Retina (tissue), 1 donor: ENCODE data around the gene SLC17A9.
A peak's percentile ranks its signal among the peaks of the same experiment; 100 is the strongest.

ENCODE experiments used
- DNase-seq: peaks from one replicate; pipeline ENCODE4 v3.0.0-alpha.2; 2016

SLC17A9 gene

DNA sequence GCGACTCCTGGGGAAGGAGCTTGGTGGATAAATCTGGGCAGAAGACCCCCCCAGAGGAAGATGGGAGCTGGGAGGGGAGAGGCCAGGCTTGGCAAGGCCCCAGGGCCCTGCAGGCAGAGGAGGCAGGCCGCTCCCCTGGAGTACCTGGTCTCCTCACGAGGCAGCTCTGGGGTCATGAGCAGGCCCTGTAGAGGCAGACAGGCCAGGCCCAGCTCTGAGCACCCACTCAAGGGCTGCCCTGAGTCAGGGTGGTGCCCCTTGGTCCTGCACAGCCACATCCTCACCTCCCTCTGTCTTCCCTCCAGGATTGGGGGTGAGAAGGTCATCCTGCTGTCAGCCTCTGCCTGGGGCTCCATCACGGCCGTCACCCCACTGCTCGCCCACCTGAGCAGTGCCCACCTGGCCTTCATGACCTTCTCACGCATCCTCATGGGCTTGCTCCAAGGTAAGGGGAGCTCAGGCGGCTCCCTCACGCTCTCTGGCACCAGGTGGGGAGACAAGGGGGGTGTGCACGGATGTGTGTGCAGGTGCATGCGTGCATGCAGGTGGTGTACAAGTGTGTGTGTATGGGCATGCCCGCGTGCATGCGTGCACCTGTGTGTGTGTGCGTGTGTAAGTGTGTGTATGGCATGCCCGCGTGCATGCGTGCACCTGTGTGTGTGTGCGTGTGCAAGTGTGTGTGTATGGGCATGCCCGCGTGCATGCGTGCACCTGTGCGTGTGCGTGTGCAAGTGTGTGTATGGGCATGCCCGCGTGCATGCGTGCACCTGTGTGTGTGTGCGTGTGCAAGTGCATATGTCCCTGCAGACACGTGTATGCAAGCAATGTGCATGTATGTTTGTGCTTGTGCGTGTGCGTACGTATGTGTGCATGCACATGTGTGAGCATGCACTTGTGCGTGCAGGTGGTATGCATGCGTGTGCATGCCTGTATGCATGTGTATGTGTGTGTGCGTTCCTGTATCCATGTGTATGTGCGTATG lies 4.9 kb downstream of the SLC17A9 start:
- DNase-seq: no peak

DNA sequence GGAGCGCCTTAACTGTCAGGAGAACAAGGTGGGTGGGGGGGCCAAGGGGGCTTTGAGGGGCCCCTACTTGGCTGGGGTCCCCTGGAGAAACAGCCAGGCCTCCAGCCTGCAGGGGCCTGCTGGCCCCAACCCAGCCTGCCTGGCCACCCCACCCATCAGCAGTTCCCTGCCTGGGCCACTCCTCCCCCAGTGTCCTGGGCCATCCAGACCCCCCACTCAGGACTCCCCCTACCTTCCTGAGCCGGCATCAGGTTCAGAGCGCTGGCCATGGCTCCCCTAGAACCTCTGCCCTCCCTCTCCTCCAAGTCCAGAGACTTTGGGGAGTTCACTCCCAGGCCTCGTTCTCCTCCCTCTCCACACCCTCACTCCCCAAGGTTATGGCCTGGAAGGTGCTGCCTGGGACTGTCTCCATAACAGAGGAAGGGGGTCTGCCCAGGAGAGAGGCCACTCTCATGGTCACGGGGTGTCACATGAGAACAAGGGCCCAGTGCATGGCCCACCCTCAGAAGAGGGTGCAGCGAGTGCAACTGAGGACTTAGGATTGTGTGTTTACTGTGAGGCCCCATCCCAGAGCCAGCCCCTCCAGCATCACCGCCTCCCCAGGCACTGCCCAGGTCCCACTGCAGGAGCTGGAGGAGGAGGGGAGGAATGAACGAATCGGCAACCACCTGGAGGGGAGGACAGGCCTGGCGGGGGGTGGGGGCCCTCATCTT lies 6.0 kb downstream of the SLC17A9 start:
- DNase-seq: no peak

DNA sequence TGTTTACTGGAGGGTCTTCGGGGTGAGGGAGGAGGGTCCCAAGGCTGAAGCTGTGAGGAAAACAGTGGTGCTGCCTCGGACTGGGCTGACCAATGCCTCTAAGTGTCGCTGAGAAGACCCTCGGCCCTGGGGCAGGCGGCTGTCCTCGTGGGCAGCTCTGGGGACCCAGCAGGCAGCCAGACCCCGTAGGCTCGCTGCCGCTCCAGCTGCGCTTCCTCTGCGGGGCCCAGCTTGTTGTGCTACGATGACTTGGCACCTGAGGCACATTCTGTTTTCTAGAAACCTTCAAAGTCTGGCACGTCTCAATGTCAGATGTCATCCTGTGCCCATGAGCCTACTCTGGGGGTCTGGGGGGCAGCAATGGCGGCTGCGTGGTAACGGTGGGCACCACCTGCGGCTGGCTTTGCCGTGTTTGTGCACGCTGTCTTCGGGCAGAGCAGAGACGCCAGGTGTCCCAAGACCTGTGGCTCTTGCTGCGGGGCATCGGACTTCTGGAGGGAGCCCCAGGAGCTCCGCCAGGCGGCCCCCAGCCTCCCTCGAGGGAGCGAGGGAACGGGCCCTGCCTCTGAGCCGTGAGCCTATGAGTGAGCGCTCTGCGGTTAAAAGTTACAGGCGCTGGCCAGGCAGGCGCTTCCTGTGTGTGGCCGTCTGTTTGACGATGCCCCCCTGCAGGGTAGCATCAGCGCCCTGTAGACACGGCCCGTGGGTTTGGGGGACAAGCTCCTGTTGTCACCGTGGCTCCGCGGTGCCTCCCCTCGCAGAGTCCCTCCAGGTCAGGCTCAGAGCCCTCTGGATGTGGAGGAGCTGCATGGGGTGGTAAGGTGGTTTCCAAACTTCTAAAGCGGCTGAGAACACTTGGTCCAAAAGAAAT lies 6.8 kb downstream of the SLC17A9 start:
- no peak for DNase-seq

DNA sequence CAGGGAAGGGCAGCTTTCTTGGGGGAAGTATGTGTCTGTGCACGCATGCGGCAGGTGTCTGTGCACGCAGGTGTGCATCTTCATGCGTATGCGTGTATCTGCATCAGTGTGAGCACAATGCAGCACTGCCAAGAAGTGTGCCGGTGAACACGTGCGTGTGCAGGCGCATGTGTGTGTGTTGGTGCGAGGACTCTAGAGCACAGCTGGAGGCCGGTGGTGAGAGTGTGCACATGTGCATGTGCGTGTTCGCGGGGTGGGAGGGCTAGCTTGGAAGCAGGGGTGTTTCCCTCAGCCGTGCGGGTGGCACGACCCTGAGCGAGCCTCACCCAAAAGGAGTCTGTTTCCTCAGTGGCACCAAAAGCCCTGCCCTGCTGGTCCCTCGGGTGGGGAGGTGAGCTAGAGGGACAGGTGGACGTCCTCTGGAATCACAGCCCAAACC lies 7.5 kb downstream of the SLC17A9 start:
- no peak for DNase-seq

DNA sequence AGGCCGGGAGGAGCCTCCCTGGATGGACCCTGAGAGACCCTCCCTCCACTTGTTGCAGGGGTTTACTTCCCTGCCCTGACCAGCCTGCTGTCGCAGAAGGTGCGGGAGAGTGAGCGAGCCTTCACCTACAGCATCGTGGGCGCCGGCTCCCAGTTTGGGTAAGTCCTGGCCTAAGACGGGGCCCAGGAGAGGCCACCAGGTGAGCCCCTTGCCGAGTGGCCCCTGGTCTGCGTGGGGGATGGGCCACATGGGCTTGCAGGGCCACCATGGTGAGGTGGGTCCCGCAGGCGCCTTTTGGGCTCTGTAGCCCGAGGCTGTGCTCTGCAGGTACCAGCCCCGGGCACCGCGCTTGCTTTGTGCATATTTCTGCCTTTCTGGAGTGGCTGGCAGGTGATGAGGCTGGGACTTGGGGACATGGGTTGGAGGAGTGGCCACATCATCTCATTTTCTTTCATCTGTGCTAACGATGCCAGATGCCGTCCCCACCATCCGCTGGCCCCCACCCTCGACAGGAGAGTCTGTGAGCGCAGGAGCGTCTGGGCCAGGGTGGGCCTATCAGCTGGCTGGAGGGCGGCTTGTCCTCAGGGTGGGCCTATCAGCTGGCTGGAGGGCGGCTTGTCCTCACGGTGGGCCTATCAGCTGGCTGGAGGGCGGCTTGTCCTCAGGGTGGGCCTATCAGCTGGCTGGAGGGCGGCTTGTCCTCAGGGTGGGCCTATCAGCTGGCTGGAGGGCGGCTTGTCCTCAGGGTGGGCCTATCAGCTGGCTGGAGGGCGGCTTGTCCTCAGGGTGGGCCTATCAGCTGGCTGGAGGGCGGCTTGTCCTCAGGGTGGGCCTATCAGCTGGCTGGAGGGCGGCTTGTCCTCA lies 8.2 kb downstream of the SLC17A9 start:
- DNase-seq: peak; percentile 30

DNA sequence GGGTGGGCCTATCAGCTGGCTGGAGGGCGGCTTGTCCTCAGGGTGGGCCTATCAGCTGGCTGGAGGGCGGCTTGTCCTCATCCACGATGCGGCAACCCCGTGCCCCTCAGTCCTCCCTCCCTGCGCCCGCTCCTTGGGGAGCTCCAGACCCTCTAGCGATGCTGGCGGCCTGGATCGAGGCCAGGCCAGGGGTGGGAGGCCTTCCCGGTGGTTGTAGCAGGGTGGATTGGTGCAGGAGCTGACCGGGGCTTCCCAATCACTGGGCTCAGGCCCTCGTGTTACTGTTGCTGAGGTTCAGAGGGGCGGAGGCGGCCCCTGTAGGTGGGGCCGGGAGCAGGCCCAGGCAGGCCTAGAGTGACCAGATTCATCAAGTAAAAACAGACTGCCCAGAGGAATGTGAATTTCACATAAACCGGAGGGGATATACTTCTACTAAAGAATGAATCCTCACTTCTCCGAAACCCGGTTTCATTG lies 8.8 kb downstream of the SLC17A9 start:
- DNase-seq: peak; percentile 37

DNA sequence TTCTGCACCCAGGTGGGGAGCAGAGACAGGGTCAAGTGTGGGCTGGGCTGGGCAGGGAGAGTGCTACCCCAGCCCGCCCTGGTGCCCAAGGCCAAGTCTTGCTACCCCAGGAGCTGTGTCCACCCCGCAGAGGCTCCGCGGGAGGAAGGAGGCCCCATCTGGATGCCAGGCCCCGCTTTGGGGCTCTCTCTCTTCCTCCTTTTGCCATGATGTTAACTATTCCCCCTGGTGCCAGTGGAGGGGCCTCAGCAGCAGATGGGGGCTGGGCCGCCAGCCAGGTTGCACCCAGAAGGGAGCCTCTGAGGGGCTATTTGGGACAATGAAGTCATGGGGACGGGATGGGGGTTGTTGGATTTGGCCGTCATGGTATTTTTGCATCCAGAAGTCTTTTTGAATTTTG lies 9.3 kb downstream of the SLC17A9 start:
- DNase-seq: no peak

DNA sequence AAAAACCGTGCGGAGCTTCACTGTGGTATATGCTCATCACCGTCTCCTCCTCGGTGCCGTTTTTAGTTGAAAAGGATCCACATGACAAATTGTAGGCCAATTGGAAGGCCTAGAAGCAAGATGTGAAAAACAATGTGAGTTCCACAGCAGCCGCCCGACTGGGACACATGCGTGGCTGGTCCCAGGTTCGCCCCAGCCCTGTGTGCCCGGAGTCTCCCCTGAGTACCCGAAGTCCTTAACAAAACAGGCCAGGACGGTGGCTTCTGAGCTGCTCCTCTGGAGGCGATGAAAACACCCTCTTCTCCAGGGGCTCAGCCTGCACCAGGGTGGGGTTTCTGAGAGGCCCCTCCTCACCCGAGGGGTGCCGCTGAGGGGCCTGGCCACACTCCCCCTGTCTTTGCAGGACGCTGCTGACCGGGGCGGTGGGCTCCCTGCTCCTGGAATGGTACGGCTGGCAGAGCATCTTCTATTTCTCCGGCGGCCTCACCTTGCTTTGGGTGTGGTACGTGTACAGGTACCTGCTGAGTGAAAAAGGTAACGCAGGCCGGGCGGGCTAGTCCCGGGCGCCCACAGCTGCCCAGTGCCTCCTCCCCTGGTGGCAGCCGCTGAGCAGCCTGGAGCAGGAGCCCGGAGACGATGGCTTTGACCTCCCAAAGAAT lies 9.8 kb downstream of the SLC17A9 start:
- peak; percentile 1 for DNase-seq

DNA sequence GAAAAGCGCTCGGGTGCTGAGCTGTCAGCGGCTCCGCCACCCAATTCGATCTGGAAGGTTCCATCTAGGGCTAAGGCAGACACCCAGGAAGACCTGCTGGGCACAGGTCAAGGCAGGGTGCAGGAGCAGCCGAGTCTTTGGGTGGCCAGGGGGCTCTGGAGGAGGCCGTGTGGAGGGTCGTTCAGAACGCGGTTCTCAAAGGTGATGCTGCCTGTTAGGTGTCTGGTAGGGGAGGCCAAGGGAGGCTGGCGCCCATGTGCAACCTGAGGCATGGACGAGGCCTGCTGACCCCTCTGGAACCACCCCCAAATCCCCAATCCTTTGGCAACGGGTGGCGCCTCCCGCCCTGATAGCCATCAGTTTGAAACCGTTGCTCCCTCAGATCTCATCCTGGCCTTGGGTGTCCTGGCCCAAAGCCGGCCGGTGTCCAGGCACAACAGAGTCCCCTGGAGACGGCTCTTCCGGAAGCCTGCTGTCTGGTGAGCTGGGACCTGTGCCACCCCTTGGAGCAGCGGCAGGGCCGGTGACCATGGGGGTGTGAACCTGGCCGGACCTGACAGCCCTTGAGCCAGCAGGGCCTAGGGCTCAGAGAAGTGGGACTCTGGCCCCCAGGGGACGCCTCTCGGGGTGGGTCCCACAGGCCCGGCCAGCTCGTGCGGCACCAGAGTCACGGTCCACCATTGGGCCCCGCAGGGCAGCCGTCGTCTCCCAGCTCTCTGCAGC lies 10.5 kb downstream of the SLC17A9 start:
- peak; percentile 1 for DNase-seq

DNA sequence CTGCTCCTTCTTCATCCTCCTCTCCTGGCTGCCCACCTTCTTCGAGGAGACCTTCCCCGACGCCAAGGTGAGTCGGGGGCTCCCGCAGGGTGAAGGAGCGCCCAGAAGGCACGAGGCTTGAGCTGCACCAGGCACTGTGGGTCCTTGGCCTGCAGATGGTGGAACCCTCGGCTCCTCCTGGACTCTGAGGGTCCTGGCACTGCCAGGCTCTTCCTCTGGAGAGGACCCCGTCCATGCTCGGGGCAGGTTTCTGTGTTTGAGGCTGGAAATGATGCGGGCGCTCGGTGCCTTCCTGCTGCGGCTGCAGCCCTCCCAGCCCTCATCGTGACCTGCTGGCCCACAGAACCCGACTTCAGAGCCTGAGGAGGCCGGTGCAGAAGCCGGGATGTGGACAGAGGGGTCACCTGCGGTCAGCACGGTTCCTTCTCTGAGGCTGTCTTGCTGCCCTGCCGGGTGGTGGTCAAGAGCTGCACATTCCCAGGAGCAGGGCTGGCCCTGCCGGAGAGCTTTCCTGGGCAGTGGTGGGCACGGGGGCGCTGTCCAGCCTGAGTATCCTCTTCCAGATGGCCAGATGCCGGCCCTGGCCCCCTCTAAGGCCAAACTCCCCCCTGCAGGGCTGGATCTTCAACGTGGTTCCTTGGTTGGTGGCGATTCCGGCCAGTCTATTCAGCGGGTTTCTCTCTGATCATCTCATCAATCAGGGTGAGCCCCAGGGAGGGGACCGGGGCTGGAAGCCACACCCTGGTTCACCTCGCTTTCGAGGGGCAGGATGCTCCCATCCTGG lies 11.3 kb downstream of the SLC17A9 start:
- peak; percentile 0 for DNase-seq

DNA sequence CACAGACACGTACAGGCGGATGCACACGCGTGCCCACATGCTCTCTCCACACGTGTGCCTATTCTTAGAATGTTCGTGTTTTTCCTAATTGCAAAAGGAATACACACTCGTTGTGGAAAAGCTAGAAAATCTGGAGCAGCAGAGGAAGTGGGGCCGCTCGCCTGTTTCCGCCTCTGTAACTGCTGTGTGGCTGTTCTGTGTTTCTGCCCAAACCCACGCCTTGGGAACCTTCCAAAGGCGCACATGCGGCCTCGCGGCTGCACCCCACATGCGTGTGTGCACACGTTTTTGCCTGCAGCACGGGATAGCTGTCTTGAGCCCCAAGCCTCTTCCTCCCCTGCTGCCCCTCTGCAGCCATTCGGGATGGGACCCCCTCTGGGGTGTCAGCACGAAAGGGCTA lies 12.2 kb downstream of the SLC17A9 start:
- DNase-seq: peak; percentile 1

DNA sequence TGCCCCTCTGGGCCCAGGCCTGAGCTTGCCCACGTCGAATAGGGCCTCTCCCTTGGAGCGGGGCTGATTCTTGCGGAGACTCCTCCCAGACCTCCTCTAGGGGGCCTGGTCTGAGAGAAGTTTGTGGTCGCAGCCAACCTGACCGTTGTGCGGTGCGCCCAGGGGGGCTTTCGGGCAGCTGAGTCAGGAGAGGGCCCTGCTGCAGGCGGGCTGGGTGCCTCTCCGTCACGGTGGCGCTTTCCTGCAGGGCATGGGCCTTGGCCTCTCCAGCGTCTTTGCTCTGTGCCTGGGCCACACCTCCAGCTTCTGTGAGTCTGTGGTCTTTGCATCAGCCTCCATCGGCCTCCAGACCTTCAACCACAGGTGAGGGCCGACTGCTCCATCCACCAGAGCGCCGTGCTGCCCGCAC lies 12.9 kb downstream of the SLC17A9 start:
- no peak for DNase-seq

DNA sequence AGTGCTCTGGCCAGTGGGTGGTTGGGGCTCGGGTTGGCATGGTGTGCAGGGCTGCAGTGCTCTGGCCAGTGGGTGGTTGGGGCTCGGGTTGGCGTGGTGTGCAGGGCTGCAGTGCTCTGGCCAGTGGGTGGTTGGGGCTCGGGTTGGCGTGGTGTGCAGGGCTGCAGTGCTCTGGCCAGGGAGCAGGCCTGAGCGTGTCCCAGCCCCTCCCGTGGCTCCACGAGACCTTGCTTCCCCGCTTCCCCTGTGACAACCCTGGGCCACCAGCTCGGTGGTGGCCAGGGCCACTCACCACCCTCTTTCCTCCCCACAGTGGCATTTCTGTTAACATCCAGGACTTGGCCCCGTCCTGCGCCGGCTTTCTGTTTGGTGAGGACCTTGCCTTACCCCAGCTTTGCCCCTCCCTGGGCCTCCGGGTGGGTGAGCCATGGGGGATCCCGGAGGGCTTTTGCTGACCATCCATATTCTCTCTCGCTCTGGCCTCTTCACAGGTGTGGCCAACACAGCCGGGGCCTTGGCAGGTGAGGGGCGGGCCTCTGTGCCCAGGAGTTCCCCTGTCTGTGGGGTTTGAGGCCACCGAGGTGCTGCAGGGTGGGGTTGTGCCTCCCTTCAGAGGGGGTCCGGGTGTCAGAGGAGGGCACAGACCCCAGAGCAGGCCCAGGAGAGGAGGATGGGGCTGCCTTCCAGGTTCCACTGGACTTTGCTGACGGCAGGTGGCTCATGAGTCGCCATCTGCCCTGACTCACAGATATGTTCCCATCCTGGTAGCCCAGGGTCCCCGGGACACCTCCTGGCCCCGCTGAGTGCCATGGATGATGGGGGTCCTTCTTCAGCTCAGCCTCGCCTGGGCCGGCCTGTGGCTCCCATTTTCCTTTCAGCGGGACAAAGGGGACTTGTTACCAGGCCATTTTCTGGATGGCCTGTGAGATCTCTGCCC lies 14.0 kb downstream of the SLC17A9 start:
- peak; percentile 1 for DNase-seq

DNA sequence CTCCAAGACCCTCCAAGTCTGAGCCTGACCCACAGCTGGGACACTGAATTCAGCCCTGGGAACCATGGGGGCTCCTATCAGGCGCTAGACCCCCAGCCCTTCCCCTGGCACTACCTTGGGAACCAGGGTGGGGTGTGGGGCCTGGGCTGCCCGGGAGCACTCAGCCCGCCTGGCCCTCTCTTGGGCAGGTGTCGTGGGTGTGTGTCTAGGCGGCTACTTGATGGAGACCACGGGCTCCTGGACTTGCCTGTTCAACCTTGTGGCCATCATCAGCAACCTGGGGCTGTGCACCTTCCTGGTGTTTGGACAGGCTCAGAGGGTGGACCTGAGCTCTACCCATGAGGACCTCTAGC lies 14.6 kb downstream of the SLC17A9 start:
- no peak for DNase-seq

DNA sequence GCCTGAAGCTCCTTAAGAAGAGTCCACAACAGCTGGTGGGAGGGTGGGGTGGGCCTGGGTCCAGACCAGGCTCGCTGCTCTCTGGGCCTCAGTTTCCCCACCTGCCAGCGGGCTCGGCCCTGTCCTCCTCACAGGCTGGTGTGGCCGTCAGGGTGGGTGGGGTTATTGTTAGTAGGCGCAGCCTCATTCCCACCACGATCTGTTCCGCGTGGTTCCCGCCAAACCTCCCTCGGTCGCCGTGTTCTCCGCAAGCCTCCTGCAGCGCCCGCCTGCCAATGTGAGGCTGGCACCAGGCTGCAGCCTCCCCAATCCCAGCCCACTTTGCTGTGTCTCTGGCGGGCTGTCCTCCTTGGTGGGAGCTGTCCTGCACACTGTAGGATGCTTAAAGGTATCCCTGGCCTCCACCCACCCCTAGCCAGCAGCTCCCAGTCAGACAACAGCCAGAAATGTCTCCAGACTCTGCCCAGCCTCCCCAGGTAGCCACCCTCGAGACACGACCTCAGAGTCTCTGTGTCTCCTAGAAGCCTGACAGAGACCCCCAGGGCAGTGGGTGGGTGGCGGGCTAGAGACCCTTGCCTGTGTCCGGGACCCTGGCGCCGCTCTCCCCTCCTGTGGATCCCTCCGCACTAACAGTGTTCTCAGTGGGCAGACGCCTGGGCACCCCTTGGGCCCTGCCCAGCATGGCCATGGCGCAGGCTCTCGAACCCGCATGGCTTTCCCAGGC lies 15.3 kb downstream of the SLC17A9 start:
- no peak for DNase-seq

DNA sequence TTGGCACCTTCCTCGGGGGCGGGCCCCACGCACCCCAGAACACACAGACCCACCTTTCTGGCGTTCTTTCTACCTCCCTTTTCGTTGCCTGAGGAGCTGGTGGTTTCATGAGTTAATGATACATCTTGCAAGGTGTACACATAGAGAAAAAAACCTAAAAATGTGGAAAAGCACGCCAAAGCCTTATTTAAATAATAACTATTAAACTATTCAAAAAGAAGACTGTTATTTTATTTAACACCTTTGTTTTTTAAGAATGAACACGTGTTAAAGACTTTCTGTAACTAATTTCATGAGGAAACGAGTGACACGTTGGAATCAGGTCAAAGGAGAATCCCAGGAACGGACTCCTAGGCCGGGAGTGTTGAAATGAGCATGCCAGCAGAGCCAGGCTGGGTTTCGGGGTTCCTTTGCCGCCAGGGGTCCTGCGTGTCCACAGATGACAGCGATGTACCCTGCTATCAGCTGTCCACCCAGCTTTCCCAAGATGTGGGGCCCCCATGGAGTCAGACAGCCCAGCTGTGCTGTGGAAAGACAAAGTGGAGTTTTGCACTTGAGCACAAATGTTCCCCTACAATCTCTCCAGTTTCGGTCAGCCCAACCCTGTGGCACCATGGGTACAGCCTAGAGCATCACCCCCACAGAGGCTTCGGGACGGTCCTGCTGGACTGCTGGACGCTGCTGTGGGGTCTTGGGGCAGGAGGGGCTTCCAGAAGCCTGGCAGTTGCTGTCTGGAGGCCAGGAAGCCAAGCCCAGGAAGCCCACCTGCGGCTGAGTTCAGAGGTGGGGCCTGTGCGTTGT lies 16.1 kb downstream of the SLC17A9 start:
- DNase-seq: no peak

DNA sequence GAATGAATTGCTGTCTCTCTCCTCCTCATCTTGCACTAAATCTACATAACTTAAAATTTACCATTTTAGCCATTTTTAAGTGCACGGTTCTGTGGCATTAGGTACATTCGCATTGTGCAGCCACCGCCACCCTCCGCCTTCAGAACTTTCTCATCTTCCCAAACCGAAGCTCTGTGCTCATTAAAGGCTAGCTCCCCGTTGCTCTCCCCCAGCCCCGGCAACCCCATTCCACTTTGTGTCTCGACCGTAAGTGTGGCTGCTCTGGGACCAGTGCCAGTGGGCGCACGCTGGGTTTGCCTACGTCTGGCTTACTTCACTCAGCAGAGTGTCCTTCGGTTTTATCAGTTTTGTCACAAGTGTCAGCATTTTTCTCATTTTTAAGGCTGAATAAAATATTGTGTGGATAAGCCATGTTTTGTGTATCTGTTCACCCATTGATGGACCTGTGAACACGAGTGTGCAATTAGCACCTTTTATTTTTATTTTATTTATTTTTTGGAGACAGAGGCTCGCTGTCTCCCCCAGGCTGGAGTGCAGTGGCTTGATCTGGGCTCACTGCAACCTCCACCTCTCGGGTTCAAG lies 16.8 kb downstream of the SLC17A9 start:
- DNase-seq: no peak
